GM18951 (cell line): ENCODE measurements around the gene HDHD3.

Experiments
- POLR2A ChIP-seq: IDR thresholded peaks from 4 replicates; pipeline ENCODE4 v1.6.1; 2011; ENCODE audit warnings: mild to moderate bottlenecking; ENCODE audit not compliant: insufficient read length, insufficient read depth; ENCODE audit errors: extremely low read depth
- in situ Hi-C: fragments of 300-500 bp; cut with MboI; formaldehyde crosslinking; loops from one replicate; pipeline ENCODE4 v1.12.0; 2022; ENCODE audit warnings: low sequenced_read_pairs, mixed read lengths, inconsistent platforms; ENCODE audit not compliant: unreplicated experiment

The HDHD3 gene

DNA sequence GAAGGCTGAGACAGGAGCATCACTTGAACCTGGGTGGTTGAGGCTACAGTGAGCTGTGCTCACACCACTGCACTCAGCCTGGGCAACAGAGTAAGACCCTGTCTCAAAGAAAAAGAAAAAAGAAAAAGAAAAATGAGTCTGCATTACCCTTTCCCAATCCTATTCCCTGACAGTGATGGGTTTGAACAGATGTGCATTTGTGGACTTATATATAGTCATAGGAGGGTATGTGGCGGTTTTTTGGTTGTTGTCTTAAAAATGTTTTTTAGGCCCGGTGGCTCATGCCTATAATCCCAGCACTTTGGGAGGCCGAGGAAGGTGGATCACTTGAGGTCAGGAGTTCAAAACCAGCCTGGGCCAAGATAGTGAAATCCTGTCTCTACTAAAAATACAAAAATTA, 13.4 kb downstream of the HDHD3 start:
- no peak for TF ChIP-seq POLR2A
- in situ Hi-C loops: no loop called here

DNA sequence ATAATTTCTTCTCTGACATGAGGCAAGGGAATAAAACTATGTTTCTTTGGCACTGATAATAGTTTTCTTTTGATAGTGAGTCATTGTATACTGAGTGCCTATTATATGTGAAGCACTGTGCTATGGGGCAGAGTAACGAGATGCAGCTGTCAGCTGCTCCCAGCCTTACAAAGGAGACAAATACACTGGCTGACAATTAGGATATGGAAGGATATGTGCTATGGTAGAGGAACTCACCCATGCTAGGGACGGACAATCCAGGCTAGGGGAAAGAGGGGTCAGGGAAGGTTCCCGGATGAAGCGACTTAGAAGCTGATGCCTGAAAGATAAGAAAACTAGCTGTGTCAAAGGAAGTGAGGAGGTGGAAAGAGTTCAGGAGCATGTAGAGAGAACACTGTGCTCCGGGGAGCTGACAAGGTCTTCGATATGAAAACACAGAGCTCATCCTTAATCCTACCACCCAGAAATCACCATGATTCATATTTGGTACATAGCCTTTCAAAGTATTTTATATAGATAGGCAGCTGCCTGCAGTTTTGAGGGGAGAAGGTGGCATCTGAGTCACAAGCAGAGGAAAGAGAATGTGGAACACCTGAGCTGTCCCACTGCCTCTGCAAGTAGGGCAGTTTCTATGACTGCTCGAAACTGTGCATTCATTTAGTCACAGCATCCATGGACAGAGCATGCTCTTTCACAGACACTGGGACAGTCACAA, 15.3 kb downstream of the HDHD3 start:
- in situ Hi-C loops: no loop called here
- no peak for TF ChIP-seq POLR2A

DNA sequence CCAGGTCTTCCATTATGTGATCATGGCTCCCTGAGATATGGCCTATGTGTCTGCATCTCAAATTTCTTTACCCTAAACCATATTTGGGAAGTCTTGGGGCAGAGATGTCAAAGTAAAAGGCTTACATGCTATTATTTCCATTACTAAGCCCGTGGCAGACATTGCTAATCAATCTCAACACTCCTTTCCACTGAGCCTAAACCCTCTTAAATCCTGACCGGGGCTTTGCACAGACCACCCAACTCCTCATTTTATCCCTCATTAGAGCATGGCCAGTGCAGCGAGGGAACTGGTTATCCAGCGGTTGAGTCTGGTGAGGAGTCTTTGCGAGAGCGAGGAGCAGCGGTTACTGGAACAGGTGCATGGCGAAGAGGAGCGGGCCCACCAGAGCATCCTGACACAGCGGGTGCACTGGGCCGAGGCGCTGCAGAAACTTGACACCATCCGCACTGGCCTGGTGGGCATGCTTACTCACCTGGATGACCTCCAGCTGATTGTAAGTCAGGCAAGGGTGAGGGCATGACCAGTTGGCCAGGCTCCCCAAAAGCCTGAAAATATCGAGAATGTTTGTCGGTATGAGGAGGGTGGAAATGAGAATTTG, 16.4 kb downstream of the HDHD3 start:
- TF ChIP-seq POLR2A: no peak
- in situ Hi-C loops: no loop called here

DNA sequence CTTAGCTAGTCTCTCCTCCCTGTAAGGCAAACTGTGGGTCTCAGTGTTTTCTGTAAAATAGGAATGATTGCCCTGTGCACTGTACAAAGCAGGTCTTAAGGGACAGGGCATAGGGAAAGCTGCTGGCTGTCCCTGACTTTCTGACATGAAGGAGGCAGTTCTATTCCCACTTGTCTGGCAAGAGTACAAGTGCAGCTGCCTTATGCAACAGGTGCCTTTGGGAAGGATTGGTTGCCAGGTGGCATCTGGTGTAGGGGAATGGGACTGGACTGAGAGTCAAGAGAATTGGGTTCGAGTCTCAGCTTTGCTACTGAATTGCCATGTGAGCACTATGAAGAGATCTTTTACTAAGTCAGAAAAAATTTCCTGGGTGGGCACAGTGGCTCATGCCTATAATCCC, 17.4 kb downstream of the HDHD3 start:
- no peak for TF ChIP-seq POLR2A
- in situ Hi-C loops: no loop called here

DNA sequence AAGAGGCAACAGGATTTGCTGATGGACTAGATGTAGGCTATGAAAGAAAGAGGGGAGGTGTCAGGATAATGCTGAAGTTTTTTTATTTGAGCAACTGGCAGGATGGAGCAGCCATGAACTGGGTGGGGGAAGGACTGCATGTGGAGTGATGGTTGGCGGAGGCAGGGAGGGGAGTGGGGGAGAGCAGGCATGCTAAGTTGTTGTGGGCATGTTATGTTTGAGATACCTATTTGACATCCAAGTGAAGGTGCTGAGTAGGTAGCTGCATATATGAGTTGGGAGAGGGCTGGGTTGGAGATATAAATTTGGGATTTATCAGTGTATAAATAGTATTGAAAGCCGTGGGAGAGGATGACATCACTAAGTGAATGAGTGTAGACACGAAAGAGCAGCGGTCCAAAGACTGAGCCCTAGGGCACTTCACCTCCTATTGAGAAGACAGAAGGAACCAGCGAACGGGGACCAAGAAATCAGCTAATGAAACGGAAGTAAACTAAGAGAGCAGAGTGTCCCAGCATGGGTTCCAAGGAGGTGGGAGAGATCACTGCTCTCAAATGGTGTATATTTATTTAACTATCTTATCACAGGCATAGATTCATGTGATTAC, 20.0 kb downstream of the HDHD3 start:
- in situ Hi-C loops: no loop called here
- no peak for TF ChIP-seq POLR2A

DNA sequence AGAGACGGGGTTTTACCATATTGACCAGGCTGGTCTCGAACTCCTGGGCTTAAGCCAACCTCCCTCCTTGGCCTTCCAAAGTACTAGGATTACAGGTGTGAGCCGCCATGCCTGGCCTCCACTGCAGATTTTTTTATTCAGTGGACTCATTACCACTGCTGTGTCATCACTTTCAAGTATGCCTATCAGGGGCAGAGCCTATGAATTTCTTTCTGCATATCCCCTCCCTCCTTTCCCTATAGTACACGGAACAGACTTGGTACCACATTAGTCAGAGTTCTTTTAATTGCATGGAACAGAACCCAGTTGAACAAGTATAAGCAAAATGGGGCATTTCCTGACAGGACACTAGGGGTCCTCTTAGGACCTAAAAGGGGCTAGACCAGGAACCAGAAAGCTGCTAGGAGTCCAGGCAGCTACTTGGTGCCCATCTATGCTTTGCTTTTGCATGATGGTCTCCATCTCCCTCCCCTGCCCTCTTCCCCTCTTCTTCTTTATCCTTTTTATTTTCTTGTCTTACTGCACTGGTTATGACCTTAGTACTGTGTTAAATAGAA, 21.7 kb downstream of the HDHD3 start:
- no peak for TF ChIP-seq POLR2A
- in situ Hi-C loops: no loop called here

DNA sequence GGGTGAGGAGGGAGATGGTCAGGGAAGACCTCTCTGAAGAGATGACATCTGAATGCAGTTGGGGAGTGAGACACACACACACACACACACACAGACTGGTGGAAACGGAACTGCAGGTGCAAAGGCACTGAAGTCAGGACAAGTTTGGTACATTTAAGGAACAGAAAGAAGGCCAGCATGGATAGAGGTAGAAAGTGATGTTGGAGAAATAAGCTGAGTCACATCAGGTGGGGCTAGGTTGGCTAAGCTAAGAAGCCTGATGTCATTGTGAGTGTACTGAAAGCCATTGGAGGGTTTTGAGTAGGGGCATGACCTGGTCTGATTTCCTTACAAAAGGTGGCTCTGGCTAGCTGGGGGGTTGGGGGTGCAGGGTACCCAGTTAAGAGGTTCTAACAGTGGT, 24.4 kb downstream of the HDHD3 start:
- no peak for TF ChIP-seq POLR2A
- in situ Hi-C loops: no loop called here

DNA sequence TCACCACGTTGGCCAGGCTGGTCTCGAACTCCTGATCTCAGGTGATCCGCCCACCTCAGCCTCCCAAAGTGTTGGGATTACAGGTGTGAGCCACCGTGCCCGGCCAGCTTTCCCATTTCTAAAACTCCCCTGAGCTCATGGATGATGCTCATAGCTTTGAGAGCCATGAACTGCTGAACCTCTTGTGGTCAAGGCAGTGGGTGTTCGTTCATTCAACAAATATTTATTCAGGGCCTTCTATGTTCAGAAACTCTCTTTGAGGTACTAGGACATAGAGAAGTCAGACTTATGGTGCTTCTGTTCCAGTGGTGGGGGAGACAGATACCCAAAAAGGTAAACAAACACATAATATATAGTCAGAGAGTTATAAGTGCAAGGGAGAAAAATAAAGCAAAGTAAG, 24.8 kb downstream of the HDHD3 start:
- no peak for TF ChIP-seq POLR2A
- in situ Hi-C loops: no loop called here

DNA sequence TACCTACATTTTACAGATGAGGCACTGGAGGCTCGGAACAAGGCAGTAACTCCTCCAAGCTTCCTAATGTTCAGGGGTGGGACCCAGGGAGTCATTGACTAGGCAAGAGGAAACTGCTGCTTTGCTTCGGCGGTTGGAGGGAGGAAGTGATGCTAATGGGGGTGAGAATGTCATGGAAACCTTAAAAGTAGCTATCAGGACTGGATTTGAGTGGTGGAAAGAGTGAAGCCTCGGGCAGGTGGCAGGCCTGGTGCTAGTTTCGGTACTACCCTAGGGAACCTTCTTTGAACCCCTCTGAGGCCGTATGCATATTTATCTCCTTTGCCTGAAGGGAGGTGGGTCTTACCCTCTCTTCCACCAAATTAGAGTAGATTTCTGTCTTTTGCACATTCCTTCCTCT, 25.8 kb downstream of the HDHD3 start:
- TF ChIP-seq POLR2A: no peak
- in situ Hi-C loops: no loop called here

DNA sequence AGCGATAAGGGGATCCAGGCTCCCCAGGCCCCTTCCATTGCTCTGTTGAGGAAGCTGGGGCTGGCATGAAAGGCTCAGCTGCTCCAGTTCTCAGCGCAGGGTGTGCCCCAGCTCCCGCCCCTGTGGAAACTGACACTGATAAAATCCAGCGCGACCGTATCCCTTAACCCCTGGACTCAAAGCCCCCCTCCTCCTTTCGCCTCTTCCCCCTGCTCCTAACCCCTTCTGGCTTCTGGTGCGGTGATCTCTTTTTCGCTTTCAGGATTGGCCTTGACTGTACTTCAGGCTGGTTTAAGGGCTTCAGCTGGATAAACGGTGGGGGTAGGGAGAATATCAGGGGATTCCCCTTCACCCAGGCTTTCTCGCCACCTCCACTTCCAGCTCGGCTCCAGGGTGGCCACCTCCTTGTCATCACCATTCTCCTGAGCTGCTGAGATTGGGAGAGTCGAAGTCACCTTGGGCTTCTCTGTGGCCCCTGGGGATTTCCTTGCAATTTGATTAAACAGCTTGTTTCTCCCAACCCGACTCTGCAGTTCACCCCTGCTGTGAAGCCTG, 26.6 kb downstream of the HDHD3 start:
- in situ Hi-C loops: no loop called here
- TF ChIP-seq POLR2A: no peak

DNA sequence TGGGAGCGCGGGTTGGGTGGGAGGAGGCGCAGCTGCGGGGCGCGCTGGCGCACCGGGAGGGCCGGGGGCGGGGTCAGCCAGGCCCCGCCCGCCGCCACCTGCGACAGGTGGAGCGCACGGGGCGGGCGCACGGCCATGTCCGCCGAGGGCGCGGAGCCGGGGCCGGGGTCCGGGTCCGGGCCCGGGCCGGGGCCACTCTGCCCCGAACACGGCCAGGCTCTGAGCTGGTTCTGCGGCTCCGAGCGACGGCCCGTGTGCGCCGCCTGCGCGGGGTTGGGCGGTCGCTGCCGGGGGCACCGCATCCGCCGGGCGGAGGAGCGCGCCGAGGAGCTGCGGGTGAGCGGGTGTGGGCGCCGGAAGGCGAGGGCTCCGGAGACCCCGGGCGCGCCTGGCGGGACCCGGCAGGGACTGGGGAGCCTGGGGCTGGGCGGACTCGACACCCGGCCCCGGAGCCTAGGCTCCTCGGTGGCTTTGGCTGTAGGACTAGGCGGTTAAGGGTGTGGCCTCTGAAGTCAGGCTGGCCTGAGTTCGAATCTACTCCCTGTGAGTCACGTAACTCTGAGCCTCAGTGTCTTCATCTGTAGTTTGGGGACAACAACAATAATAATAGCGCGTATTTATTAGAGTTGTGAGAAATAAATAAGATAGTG, 27.2 kb downstream of the HDHD3 start, which contains the start of gene BSPRY:
BSPRY (plus strand) TSS at position 97 of the 650 bp plus-strand sequence; CDS start at position 136, 39 bp downstream.
- in situ Hi-C loops: no loop called here
- peak; percentile 13 for TF ChIP-seq POLR2A

DNA sequence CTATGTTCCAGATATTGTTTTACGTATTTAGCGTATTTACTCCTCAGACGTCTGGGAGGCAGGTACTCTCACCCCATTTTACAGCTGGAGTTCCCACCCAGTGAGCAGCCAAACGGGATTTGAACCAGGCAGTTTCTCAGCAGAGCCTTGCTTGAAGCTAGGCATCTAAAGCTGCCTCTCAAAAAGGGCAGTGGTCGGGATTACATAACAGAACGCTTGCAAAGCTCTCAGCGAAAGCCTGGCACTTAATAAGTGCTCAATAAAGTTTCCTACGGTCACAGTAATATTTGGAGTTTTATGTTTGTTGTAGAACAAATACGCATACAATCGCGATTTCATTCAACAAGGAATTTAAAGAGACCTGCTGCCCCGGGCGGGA, 27.7 kb downstream of the HDHD3 start:
- TF ChIP-seq POLR2A: no peak
- in situ Hi-C loops: no loop called here

DNA sequence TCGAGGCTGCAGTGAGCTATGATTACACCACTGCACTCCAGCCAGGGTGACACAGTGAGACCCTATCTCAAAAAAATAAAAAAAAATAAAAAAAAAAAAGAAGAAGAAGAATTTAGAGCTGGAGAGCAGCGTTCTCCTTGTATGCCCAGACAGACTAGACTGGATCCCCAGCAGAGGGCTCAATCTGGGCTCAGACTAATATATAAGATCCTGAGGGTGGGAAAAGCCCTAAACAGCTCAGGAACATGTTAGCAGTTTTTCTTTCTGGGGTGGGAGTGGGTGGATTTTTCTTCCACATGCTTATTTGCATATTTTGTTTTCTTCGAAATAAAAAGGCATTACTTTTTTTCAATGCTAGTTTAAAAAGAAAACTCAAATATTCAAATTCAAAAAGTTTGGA, 28.3 kb downstream of the HDHD3 start:
- TF ChIP-seq POLR2A: no peak
- in situ Hi-C loops: no loop called here

DNA sequence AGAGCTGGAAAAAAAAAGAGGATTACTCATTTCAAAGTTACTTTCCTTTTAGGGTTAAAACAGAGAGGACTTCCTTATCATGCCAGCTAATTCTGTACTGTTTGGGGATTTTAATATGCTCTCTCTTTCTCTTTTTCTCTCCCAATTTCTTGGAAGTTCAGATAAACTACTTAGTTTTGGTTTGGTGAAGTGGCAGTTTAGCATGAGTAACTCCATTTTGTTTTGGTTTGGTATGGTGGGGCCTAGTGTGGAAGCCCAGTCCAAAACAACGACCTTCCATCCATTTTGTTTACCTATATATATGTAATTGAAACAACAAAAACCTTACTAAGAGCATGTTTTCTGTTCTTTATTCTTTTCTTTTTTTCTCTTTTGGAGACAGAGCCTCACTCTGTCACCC, 31.1 kb downstream of the HDHD3 start:
- in situ Hi-C loops: no loop called here
- no peak for TF ChIP-seq POLR2A

DNA sequence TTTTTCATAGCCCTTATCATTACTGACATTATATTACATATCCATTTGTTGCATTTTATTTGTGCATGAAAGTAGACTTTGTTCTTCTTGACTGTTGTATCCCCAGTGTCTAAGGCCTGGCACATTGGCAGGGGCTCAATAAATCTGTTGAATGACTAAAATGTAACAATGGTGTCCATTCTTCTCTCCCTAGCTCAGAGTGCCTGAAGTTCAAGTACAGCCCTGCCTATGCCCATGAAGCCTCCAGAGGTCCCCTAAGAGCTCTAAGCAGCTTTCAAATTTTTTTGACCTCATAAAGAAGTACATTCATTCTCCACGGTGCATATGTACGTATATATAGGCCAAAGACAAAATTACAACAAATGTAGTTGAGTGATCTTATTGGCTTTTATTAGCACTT, 31.6 kb downstream of the HDHD3 start:
- in situ Hi-C loops: no loop called here
- TF ChIP-seq POLR2A: no peak
